Measurements from ENCODE around the gene MLH3. TPM values are rescaled to one million over a fixed set of nuclear protein-coding genes. Genes with fewer than 3 reads are reported as not detected.
"Not testable (repeated sequence)": the region's sequence is repeated elsewhere in the genome, so short reads cannot be mapped to it uniquely, and the experiment has no call there.

MLH3 gene
- total and polyA plus RNA-seq, 2 experiments from 2014 or later = 10.7 to 14.7 TPM

DNA sequence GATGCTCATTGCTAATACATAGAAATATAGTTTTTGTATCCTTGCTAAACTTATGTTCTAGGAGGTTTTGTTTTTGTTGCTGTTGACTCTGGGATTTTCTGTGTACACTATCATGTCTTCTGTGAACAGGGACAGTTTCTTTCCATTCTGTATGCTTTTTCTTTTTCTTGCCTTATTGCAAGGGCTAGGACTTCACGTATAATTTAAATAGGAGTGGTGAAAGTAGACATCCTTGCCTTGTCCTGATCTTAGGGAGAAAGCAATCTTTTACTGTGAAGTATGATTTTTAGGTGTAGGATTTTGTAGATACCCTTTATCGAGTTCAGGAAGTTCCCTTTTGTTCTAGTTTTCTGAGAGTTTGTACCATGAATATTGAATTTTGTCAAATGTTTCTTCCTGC lies 50.0 kb downstream of the MLH3 start (continued):
- TF ChIP-seq, protein P1, sequence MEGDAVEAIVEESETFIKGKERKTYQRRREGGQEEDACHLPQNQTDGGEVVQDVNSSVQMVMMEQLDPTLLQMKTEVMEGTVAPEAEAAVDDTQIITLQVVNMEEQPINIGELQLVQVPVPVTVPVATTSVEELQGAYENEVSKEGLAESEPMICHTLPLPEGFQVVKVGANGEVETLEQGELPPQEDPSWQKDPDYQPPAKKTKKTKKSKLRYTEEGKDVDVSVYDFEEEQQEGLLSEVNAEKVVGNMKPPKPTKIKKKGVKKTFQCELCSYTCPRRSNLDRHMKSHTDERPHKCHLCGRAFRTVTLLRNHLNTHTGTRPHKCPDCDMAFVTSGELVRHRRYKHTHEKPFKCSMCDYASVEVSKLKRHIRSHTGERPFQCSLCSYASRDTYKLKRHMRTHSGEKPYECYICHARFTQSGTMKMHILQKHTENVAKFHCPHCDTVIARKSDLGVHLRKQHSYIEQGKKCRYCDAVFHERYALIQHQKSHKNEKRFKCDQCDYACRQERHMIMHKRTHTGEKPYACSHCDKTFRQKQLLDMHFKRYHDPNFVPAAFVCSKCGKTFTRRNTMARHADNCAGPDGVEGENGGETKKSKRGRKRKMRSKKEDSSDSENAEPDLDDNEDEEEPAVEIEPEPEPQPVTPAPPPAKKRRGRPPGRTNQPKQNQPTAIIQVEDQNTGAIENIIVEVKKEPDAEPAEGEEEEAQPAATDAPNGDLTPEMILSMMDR (conservative IDR thresholded peaks at IDR 0.05; ENCODE audit: low read depth in 2 of 2) = no peak
- TF ChIP-seq ZNF114 (CRISPR knock-in tag; IDR thresholded peaks at IDR 0.05) (no peak), JUNB (IDR thresholded peaks at IDR 0.05; ENCODE audit: unreplicated experiment) (no peak), EZH2 (IDR thresholded peaks at IDR 0.05; ENCODE audit: low read depth, unreplicated experiment) (no peak)

DNA sequence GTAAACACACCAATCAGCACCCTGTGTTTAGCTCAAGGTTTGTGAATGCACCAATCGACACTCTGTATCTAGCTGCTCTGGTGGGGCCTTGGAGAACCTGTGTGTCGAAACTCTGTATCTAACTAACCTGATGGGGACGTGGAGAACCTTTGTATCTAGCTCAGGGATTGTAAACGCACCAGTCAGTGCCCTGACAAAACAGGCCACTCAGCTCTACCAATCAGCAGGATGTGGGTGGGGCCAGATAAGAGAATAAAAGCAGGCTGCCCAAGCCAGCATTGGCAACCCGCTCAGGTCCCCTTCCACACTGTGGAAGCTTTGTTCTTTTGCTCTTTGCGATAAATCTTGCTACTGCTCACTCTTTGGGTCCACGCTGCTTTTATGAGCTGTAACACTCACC lies 55.5 kb downstream of the MLH3 start:
- H3K79me2 ChIP-seq (replicated peaks; ENCODE audit: insufficient read depth); H4K20me1 ChIP-seq (replicated peaks; ENCODE audit: insufficient read depth); H3K36me3 Mint-ChIP-seq (ENCODE audit: low read depth); H3K27me3 ChIP-seq (ENCODE audit: insufficient read depth); H3K4me3 Mint-ChIP-seq; ATAC-seq; DNase-seq (ENCODE audit: low spot score); H3K4me2 ChIP-seq; H3K36me3 ChIP-seq (ENCODE audit: insufficient read depth); H3K4me1 ChIP-seq (ENCODE audit: insufficient read depth); H3K4me1 Mint-ChIP-seq; H2AFZ ChIP-seq; H3K27ac ChIP-seq (ENCODE audit: low read depth); H3K9me3 Mint-ChIP-seq; H3K4me3 ChIP-seq; H3K9me2 ChIP-seq (ENCODE audit: insufficient read depth); H3F3A ChIP-seq (replicated peaks; ENCODE audit: low read depth); H3K27ac Mint-ChIP-seq; H3K27me3 Mint-ChIP-seq (ENCODE audit: insufficient read depth, low read depth, poor library complexity): not testable (repeated sequence)

DNA sequence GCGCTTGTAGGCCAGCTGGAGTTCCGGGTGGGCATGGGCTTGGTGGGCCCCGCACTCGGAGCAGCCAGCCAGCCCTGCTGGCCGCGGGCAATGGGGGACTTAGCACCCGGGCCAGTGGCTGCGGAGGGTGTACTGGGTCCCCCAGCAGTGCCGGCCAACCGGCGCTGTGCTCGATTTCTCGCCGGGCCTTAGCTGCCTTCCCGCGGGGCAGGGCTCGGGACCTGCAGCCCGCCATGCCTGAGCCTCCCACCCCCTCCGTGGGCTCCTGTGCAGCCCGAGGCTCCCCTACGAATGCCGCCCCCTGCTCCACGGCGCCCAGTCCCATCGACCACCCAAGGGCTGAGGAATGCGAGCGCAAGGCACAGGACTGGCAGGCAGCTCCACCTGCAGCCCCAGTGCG lies 57.1 kb downstream of the MLH3 start:
- H3K4me3 ChIP-seq; H3K9me2 ChIP-seq (ENCODE audit: insufficient read depth); DNase-seq (ENCODE audit: low spot score); H3K4me2 ChIP-seq; H3K9me3 Mint-ChIP-seq; H3K4me3 Mint-ChIP-seq; H3K27ac Mint-ChIP-seq; H3K27me3 ChIP-seq (ENCODE audit: insufficient read depth); H4K20me1 ChIP-seq (replicated peaks; ENCODE audit: insufficient read depth); ATAC-seq; H3K4me1 ChIP-seq (ENCODE audit: insufficient read depth); H3K36me3 ChIP-seq (ENCODE audit: insufficient read depth); H3F3A ChIP-seq (replicated peaks; ENCODE audit: low read depth); H3K27me3 Mint-ChIP-seq (ENCODE audit: insufficient read depth, low read depth, poor library complexity); H3K27ac ChIP-seq (ENCODE audit: low read depth); H3K79me2 ChIP-seq (replicated peaks; ENCODE audit: insufficient read depth); H3K36me3 Mint-ChIP-seq (ENCODE audit: low read depth); H3K4me1 Mint-ChIP-seq; H2AFZ ChIP-seq: not testable (repeated sequence)

DNA sequence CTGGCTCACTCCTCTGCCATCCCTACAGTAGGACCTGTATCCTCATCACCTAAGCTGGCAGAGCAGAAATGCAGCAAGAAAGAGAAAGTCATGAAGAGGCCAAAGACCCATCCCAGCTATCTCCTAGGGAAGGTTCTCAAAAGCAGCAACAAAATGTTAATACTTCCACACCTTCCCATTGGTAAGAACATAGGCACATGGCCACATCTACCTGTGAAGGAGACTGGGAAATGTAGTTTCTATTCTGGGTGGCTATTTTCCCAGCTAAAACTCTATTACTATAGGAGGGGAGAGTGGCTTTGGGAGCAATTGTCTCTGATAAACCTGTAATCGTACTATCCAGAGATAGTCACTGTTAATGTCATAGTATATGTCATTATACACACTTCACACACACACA lies 62.3 kb downstream of the MLH3 start:
- Mint-ChIP-seq H3K4me3 (no peak overlapping the region), H3K4me1 (peaks cover 8% of the 10 kb centered on the region), H3K9me3 (no peaks in the 10 kb centered on the region), H3K27me3 (ENCODE audit: insufficient read depth, low read depth, poor library complexity) (peaks cover 6% of the 10 kb centered on the region), H3K27ac (no peak overlapping the region), H3K36me3 (ENCODE audit: low read depth) (no peaks in the 10 kb centered on the region)
- Histone ChIP-seq H3K4me3 (no peak overlapping the region), H3F3A (replicated peaks; ENCODE audit: low read depth) (no peaks in the 10 kb centered on the region), H3K4me1 (ENCODE audit: insufficient read depth) (peaks cover 7% of the 10 kb centered on the region; the same call in 1 of the 2 replicates), H3K9me2 (ENCODE audit: insufficient read depth) (no peaks in the 10 kb centered on the region), H3K27me3 (ENCODE audit: insufficient read depth) (no peaks in the 10 kb centered on the region), H3K36me3 (ENCODE audit: insufficient read depth) (no peaks in the 10 kb centered on the region), H3K79me2 (replicated peaks; ENCODE audit: insufficient read depth) (no peaks in the 10 kb centered on the region), H4K20me1 (replicated peaks; ENCODE audit: insufficient read depth) (no peaks in the 10 kb centered on the region), H2AFZ (peak overlapping the region; percentile 92), H3K4me2 (no peak overlapping the region), H3K27ac (ENCODE audit: low read depth) (no peak overlapping the region)
- ATAC-seq (peak; percentile 69), DNase-seq (ENCODE audit: low spot score) (peak; percentile 56)
- TF ChIP-seq, protein P2, sequence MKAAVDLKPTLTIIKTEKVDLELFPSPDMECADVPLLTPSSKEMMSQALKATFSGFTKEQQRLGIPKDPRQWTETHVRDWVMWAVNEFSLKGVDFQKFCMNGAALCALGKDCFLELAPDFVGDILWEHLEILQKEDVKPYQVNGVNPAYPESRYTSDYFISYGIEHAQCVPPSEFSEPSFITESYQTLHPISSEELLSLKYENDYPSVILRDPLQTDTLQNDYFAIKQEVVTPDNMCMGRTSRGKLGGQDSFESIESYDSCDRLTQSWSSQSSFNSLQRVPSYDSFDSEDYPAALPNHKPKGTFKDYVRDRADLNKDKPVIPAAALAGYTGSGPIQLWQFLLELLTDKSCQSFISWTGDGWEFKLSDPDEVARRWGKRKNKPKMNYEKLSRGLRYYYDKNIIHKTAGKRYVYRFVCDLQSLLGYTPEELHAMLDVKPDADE (IDR thresholded peaks at IDR 0.05) = 0 out of 2 replicates have a peak, but pooled peaks have one; percentile 31
- TF ChIP-seq, protein P3, sequence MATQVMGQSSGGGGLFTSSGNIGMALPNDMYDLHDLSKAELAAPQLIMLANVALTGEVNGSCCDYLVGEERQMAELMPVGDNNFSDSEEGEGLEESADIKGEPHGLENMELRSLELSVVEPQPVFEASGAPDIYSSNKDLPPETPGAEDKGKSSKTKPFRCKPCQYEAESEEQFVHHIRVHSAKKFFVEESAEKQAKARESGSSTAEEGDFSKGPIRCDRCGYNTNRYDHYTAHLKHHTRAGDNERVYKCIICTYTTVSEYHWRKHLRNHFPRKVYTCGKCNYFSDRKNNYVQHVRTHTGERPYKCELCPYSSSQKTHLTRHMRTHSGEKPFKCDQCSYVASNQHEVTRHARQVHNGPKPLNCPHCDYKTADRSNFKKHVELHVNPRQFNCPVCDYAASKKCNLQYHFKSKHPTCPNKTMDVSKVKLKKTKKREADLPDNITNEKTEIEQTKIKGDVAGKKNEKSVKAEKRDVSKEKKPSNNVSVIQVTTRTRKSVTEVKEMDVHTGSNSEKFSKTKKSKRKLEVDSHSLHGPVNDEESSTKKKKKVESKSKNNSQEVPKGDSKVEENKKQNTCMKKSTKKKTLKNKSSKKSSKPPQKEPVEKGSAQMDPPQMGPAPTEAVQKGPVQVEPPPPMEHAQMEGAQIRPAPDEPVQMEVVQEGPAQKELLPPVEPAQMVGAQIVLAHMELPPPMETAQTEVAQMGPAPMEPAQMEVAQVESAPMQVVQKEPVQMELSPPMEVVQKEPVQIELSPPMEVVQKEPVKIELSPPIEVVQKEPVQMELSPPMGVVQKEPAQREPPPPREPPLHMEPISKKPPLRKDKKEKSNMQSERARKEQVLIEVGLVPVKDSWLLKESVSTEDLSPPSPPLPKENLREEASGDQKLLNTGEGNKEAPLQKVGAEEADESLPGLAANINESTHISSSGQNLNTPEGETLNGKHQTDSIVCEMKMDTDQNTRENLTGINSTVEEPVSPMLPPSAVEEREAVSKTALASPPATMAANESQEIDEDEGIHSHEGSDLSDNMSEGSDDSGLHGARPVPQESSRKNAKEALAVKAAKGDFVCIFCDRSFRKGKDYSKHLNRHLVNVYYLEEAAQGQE (IDR thresholded peaks at IDR 0.05; ENCODE audit: unreplicated experiment) = no peak
